Naive thymus-derived CD4-positive, alpha-beta T cell (primary cell): ENCODE results near the gene SH2D6. TPM values are rescaled to one million over a fixed set of nuclear protein-coding genes. Genes with fewer than 3 reads are reported as not detected.
A peak's percentile ranks its signal among the peaks of the same experiment; 100 is the strongest.

Experiments used
- ATAC-seq: fragments of 150-1000 bp; cut with Tn5 transposase; 2 replicates; pipeline ENCODE4 v1.10.0; 2021; ENCODE audit warnings: mild to moderate bottlenecking, moderate library complexity
- CTCF ChIA-PET: fragments of 350-600 bp; sonication (Branson Sonifier 250); formaldehyde crosslinking; loops from one replicate; lab custom pipeline; 2021; ENCODE audit warnings: antibody characterized with exemption; lab: Charles Lee
- POLR2A ChIA-PET: fragments of 350-600 bp; sonication (Branson Sonifier 250); formaldehyde crosslinking; loops from one replicate; lab custom pipeline; 2021; ENCODE audit warnings: antibody characterized with exemption, inconsistent platforms; lab: Charles Lee
- DNase-seq, 9 donors: peaks; one replicate each; pipeline versions ENCODE4 v3.0.0 to v3.0.0-alpha.2; 2020 to 2022; ENCODE audit warnings: mixed read lengths in 1 of 9
- H3K27ac ChIP-seq: one replicate; pipeline ENCODE4 v1.7.0; 2013; ENCODE audit warnings: mild to moderate bottlenecking, low read depth, low read length, moderate library complexity
- H3K27me3 ChIP-seq, 2 donors: one replicate each; pipeline ENCODE4 v1.7.0; 2013; ENCODE audit warnings: low read length in 2 of 2, mild to moderate bottlenecking in 2 of 2, moderate library complexity in 2 of 2; ENCODE audit not compliant: control insufficient read depth in 2 of 2, insufficient read depth in 2 of 2
- H3K36me3 ChIP-seq, 3 experiments: 1 replicate in 2 of 3; 2 replicates in 1 of 3; pipeline ENCODE4 v1.7.0; 2013; ENCODE audit warnings: low read length in 3 of 3, mild to moderate bottlenecking in 3 of 3, moderate library complexity in 1 of 3; ENCODE audit not compliant: insufficient read depth in 3 of 3, control insufficient read depth in 2 of 3
- H3K4me1 ChIP-seq, 2 donors: one replicate each; pipeline ENCODE4 v1.7.0; 2013; ENCODE audit warnings: low read length in 2 of 2, mild to moderate bottlenecking in 2 of 2, moderate library complexity in 1 of 2; ENCODE audit not compliant: control insufficient read depth in 2 of 2, insufficient read depth in 2 of 2
- H3K4me3 ChIP-seq: 2 replicates; pipeline ENCODE4 v1.7.0; 2013; ENCODE audit warnings: mild to moderate bottlenecking, low read length
- H3K9me3 ChIP-seq, 3 experiments: 1 replicate in 2 of 3; 2 replicates in 1 of 3; pipeline ENCODE4 v1.7.0; 2013; ENCODE audit warnings: low read length in 3 of 3; ENCODE audit not compliant: control insufficient read depth in 2 of 3
- H3K27ac Mint-ChIP-seq, 9 donors: one replicate each; pipeline ENCODE4 v1.8.0; 2020 to 2022; ENCODE audit warnings: mixed read lengths in 9 of 9, mild to moderate bottlenecking in 8 of 9, moderate library complexity in 5 of 9, inconsistent platforms in 2 of 9
- H3K27me3 Mint-ChIP-seq, 5 donors: one replicate each; pipeline ENCODE4 v1.8.0; 2021 to 2022; ENCODE audit warnings: mixed read lengths in 5 of 5, mild to moderate bottlenecking in 1 of 5
- H3K36me3 Mint-ChIP-seq, 5 donors: one replicate each; pipeline ENCODE4 v1.8.0; 2020 to 2022; ENCODE audit warnings: mixed read lengths in 5 of 5, mild to moderate bottlenecking in 3 of 5, inconsistent platforms in 1 of 5
- H3K4me1 Mint-ChIP-seq, 7 donors: one replicate each; pipeline ENCODE4 v1.8.0; 2020 to 2022; ENCODE audit warnings: mixed read lengths in 7 of 7, mild to moderate bottlenecking in 3 of 7, inconsistent platforms in 1 of 7
- H3K4me3 Mint-ChIP-seq, 10 donors: one replicate each; pipeline ENCODE4 v1.8.0; 2020 to 2022; ENCODE audit warnings: mild to moderate bottlenecking in 10 of 10, mixed read lengths in 10 of 10, moderate library complexity in 6 of 10, inconsistent platforms in 2 of 10
- H3K9me3 Mint-ChIP-seq, 11 donors: one replicate each; pipeline ENCODE4 v1.8.0; 2020 to 2022; ENCODE audit warnings: mixed read lengths in 11 of 11, mild to moderate bottlenecking in 4 of 11, inconsistent platforms in 1 of 11, moderate library complexity in 1 of 11
- intact Hi-C, 2 donors: fragments of 100-400 bp; cut with micrococcal nuclease; formaldehyde crosslinking; loops; one replicate each; pipeline ENCODE4 v1.15.1; 2023
- polyA plus RNA-seq, 2 donors: library from polyadenylated mRNA; unstranded; fragments of 300-500 nt; fragmentation: Illumina TruSeq; gene quantifications; one replicate each; pipeline ENCODE4 v1.2.3, GENCODE V29; 2021
- total RNA-seq, 6 experiments: library from RNA in 5 of 6; stranded (reverse) in 5 of 6; gene quantifications; 1 replicate in 5 of 6; 2 replicates in 1 of 6; pipeline ENCODE4 v1.2.3 and lab custom pipeline; 2021 to 2026

SH2D6 gene
- total and polyA plus RNA-seq, 7 experiments from 2014 or later = 0.48 to 1.1 (median 0.94) TPM; not detected in 4

- peaks cover 0 to 4% (median 0%) of the 10 kb centered on the region in 7 donors for H3K4me1 Mint-ChIP-seq
- Histone ChIP-seq H3K27ac (no peak overlapping the region), H3K4me3 (no peak overlapping the region), H3K9me3 (no peaks in the 10 kb centered on the region), H3K36me3 (no peaks in the 10 kb centered on the region), H3K4me1 (no peaks in the 10 kb centered on the region), H3K27me3 (no peaks in the 10 kb centered on the region)
- no peaks in the 10 kb centered on the region for H3K9me3 Mint-ChIP-seq
- no peak for DNase-seq
- H3K36me3 Mint-ChIP-seq = no peaks in the 10 kb centered on the region
- CTCF ChIA-PET = interaction anchor here (0.5 to 1.1 kb wide), 2 partner anchors 10 to 131 kb away, joined by 3 to 7 read pairs; no protein-coding TSS in a partner anchor
- H3K27ac Mint-ChIP-seq = peak overlapping the region in 1 of 9 donors; percentile 23
- ATAC-seq = no peak
- H3K27me3 Mint-ChIP-seq = no peaks in the 10 kb centered on the region
- POLR2A ChIA-PET = interaction anchor here (0.8 to 1.3 kb wide), 4 partner anchors 9 to 112 kb away, joined by 3 to 5 read pairs (median 4); partner anchors contain the start of gene MAT2A
- no peak overlapping the region for H3K4me3 Mint-ChIP-seq
- intact Hi-C loops = no loop called here
Measured at GRCh38 chr2:85429213-85429923, 10.9 kb downstream of the SH2D6 start.

- Mint-ChIP-seq H3K4me1 (peaks cover 0 to 4% (median 0%) of the 10 kb centered on the region in 7 donors), H3K27me3 (no peaks in the 10 kb centered on the region), H3K4me3 (no peak overlapping the region), H3K27ac (peak overlapping the region in 1 of 9 donors; percentile 23), H3K9me3 (no peaks in the 10 kb centered on the region), H3K36me3 (no peaks in the 10 kb centered on the region)
- H3K27ac ChIP-seq = no peak overlapping the region
- no peaks in the 10 kb centered on the region for H3K36me3 ChIP-seq
- no peaks in the 10 kb centered on the region for H3K27me3 ChIP-seq
- no peaks in the 10 kb centered on the region for H3K4me1 ChIP-seq
- no peaks in the 10 kb centered on the region for H3K9me3 ChIP-seq
- DNase-seq (no peak), ATAC-seq (no peak)
- intact Hi-C loops = no loop called here
- ChIA-PET POLR2A (interaction anchor here (1.2 to 1.3 kb wide), 2 partner anchors 109 to 112 kb away, joined by 4 to 5 read pairs; partner anchors contain the start of gene MAT2A), CTCF (no interaction called here)
- H3K4me3 ChIP-seq = no peak overlapping the region
Measured at GRCh38 chr2:85429924-85430289, 11.4 kb downstream of the SH2D6 start.

- H3K9me3 Mint-ChIP-seq = no peaks in the 10 kb centered on the region
- H3K27me3 ChIP-seq = no peaks in the 10 kb centered on the region
- DNase-seq (no peak), ATAC-seq (no peak)
- CTCF ChIA-PET = interaction anchor here (1.4 kb wide), 1 partner anchor 9 kb away, joined by 3 read pairs; no protein-coding TSS in a partner anchor
- no peaks in the 10 kb centered on the region for H3K27me3 Mint-ChIP-seq
- peaks cover 0 to 4% (median 2%) of the 10 kb centered on the region in 7 donors for H3K4me1 Mint-ChIP-seq
- H3K4me3 Mint-ChIP-seq = no peak overlapping the region
- no peak overlapping the region for H3K27ac Mint-ChIP-seq
- H3K36me3 ChIP-seq = no peaks in the 10 kb centered on the region
- no peaks in the 10 kb centered on the region for H3K36me3 Mint-ChIP-seq
- POLR2A ChIA-PET = interaction anchor here (1.5 kb wide), 1 partner anchor 12 kb away, joined by 3 read pairs; the partner anchor contains the start of gene SH2D6
- H3K4me3 ChIP-seq = no peak overlapping the region
- intact Hi-C loops = no loop called here
- no peak overlapping the region for H3K27ac ChIP-seq
- H3K4me1 ChIP-seq = no peaks in the 10 kb centered on the region
- H3K9me3 ChIP-seq = no peaks in the 10 kb centered on the region
Measured at GRCh38 chr2:85430752-85431569, 12.4 kb downstream of the SH2D6 start.

- intact Hi-C loops = no loop called here
- DNase-seq (no peak), ATAC-seq (no peak)
- H3K4me1 ChIP-seq = no peaks in the 10 kb centered on the region
- no peaks in the 10 kb centered on the region for H3K36me3 Mint-ChIP-seq
- no peak overlapping the region for H3K4me3 Mint-ChIP-seq
- H3K9me3 ChIP-seq = no peaks in the 10 kb centered on the region
- H3K27me3 ChIP-seq = no peaks in the 10 kb centered on the region
- H3K4me3 ChIP-seq = no peak overlapping the region
- H3K4me1 Mint-ChIP-seq = peaks cover 3 to 12% (median 6%) of the 10 kb centered on the region in 7 donors
- H3K27me3 Mint-ChIP-seq = no peaks in the 10 kb centered on the region
- no peak overlapping the region for H3K27ac Mint-ChIP-seq
- no peaks in the 10 kb centered on the region for H3K36me3 ChIP-seq
- ChIA-PET POLR2A (interaction anchor here (1.5 kb wide), 1 partner anchor 13 kb away, joined by 3 read pairs; the partner anchor contains the start of gene SH2D6), CTCF (interaction anchor here (1.4 kb wide), 1 partner anchor 10 kb away, joined by 3 read pairs; no protein-coding TSS in a partner anchor)
- no peaks in the 10 kb centered on the region for H3K9me3 Mint-ChIP-seq
- no peak overlapping the region for H3K27ac ChIP-seq
Measured at GRCh38 chr2:85431570-85432205, 13.2 kb downstream of the SH2D6 start.

GRCh38 chr2:85433511-85434089, 15.1 kb downstream of the SH2D6 start:
- H3K27ac Mint-ChIP-seq = no peak overlapping the region
- CTCF ChIA-PET = no interaction called here
- no peaks in the 10 kb centered on the region for H3K27me3 Mint-ChIP-seq

GRCh38 chr2:85434696-85435095, 16.2 kb downstream of the SH2D6 start:
- H3K4me3 Mint-ChIP-seq = no peak overlapping the region
- no peaks in the 10 kb centered on the region for H3K9me3 Mint-ChIP-seq
- ChIA-PET POLR2A (interaction anchor here (0.7 to 1.1 kb wide), 2 partner anchors 104 to 226 kb away, joined by 3 to 5 read pairs; partner anchors contain the start of gene MAT2A), CTCF (interaction anchor here (0.7 kb wide), 1 partner anchor 9 kb away, joined by 3 read pairs; no protein-coding TSS in a partner anchor)
- peaks cover 13 to 34% (median 29%) of the 10 kb centered on the region in 7 donors for H3K4me1 Mint-ChIP-seq
- intact Hi-C loops = no loop called here
- ATAC-seq (no peak), DNase-seq (no peak)
- Histone ChIP-seq H3K4me3 (no peak overlapping the region), H3K36me3 (no peaks in the 10 kb centered on the region), H3K27me3 (no peaks in the 10 kb centered on the region), H3K27ac (no peak overlapping the region), H3K9me3 (no peaks in the 10 kb centered on the region), H3K4me1 (peaks cover 12 to 20% of the 10 kb centered on the region in 2 donors)
- H3K36me3 Mint-ChIP-seq = no peaks in the 10 kb centered on the region
- H3K27ac Mint-ChIP-seq = no peak overlapping the region
- H3K27me3 Mint-ChIP-seq = no peaks in the 10 kb centered on the region

More at GRCh38 chr2:85433511-85434089, 15.1 kb downstream of the SH2D6 start:
- ATAC-seq = no peak
- intact Hi-C loops = no loop called here
- H3K27ac ChIP-seq = no peak overlapping the region
- peaks cover 14 to 28% (median 19%) of the 10 kb centered on the region in 7 donors for H3K4me1 Mint-ChIP-seq
- H3K4me3 ChIP-seq = no peak overlapping the region
- no peaks in the 10 kb centered on the region for H3K36me3 ChIP-seq
- H3K36me3 Mint-ChIP-seq = no peaks in the 10 kb centered on the region
- H3K9me3 ChIP-seq = no peaks in the 10 kb centered on the region
- H3K4me3 Mint-ChIP-seq = no peak overlapping the region
- POLR2A ChIA-PET = interaction anchor here (1.6 kb wide), 1 partner anchor 106 kb away, joined by 6 read pairs; the partner anchor contains the start of gene MAT2A
- peaks cover 10 to 11% of the 10 kb centered on the region in 2 donors for H3K4me1 ChIP-seq
- DNase-seq = no peak
- H3K27me3 ChIP-seq = no peaks in the 10 kb centered on the region
- H3K9me3 Mint-ChIP-seq = no peaks in the 10 kb centered on the region
